HFF-Myc (cell line): ENCODE measurements around the gene PRR12.

ENCODE experiments used
- DNase-seq: peaks from one replicate; pipeline ENCODE4 v3.0.0-alpha.2; 2011; ENCODE audit warnings: low read depth; ENCODE audit errors: extremely low read depth
- H3K4me3 ChIP-seq: replicated peaks from 2 replicates; pipeline ENCODE4 v1.5.1; 2011; ENCODE audit warnings: low read depth, mild to moderate bottlenecking, control low read depth, low read length
- TF ChIP-seq, protein P1 (sequence below): IDR thresholded peaks from 2 replicates; pipeline ENCODE4 v1.5.1; 2012; ENCODE audit warnings: mild to moderate bottlenecking, low read depth, low read length, control low read depth; ENCODE audit errors: missing control alignments

The PRR12 gene

GRCh38 chr19:49665036-49665350 lies 74.0 kb downstream of the PRR12 start:
- TF ChIP-seq, protein P1, sequence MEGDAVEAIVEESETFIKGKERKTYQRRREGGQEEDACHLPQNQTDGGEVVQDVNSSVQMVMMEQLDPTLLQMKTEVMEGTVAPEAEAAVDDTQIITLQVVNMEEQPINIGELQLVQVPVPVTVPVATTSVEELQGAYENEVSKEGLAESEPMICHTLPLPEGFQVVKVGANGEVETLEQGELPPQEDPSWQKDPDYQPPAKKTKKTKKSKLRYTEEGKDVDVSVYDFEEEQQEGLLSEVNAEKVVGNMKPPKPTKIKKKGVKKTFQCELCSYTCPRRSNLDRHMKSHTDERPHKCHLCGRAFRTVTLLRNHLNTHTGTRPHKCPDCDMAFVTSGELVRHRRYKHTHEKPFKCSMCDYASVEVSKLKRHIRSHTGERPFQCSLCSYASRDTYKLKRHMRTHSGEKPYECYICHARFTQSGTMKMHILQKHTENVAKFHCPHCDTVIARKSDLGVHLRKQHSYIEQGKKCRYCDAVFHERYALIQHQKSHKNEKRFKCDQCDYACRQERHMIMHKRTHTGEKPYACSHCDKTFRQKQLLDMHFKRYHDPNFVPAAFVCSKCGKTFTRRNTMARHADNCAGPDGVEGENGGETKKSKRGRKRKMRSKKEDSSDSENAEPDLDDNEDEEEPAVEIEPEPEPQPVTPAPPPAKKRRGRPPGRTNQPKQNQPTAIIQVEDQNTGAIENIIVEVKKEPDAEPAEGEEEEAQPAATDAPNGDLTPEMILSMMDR: no peak
- no peak for DNase-seq
- H3K4me3 ChIP-seq: peak overlapping the region; percentile 78

GRCh38 chr19:49665351-49666119 lies 74.6 kb downstream of the PRR12 start, which contains the start of the genes BCL2L12 and IRF3:
Gene BCL2L12 (plus strand): TSS chr19:49665933. CDS start chr19:49666693, 760 bp downstream.
Gene IRF3 (minus strand): TSS chr19:49665857. CDS start chr19:49664838, 1,019 bp downstream.
- peak; percentile 89 for DNase-seq
- peak within 1 kb of the TSS; percentile 78 for H3K4me3 ChIP-seq
- TF ChIP-seq, protein P1: no peak

- TF ChIP-seq, protein P1: no peak
- DNase-seq: no peak
- H3K4me3 ChIP-seq: peak overlapping the region; percentile 78
These were observed 75.1 kb downstream of the PRR12 start for GRCh38 chr19:49666120-49666444.

GRCh38 chr19:49667473-49667872 lies 76.5 kb downstream of the PRR12 start:
- TF ChIP-seq, protein P1: no peak
- H3K4me3 ChIP-seq: peak overlapping the region; percentile 78; the same call in 1 of the 2 replicates
- no peak for DNase-seq

- TF ChIP-seq, protein P1: no peak
- no peak overlapping the region for H3K4me3 ChIP-seq
- DNase-seq: no peak
These were observed 78.5 kb downstream of the PRR12 start for GRCh38 chr19:49669516-49669915.

DNA sequence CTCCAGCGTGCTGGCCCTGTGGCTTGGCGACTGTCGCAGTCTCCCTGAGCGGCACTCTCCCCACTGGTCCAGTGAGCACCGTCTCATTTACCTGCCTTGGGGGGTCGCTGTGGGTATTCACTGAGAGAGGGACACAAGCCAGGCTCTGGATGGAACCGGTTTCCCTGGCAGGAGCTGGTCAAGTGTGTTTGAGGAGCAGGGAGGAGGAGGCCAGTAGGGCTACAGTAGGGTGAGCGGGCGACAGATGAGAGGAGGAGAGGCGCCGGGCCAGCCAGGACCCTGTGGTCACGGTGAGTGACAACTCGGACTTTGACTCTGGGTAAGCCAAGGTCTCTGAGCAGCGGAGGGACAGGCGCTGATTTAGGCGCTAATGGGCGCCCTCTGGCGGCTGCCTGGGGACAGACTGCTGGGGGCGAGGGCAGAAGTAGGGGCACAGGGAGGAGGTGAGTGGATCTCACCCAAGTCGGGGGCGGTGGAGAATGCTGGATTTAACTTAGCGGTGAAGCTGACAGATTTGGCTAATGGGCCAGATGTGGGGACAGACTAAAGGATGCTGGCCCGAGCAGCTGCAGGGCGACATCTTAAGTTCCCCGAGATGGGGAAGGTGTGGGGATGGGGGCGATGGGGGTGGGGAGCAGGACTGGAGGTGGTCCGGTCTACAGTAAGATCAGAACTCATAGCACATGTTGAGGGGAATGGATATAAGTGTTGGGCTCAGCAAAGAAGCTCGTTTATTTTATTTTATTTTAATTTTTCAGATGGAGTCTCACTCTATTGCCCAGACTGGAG lies 81.3 kb downstream of the PRR12 start:
- DNase-seq: no peak
- TF ChIP-seq, protein P1: peak; percentile 93
- H3K4me3 ChIP-seq: no peak overlapping the region
